DND-41 (cell line): ENCODE measurements around the gene SH3BGRL3.

Source experiments
- ATAC-seq: fragments of 200-7000 bp; cut with Tn5 transposase; 3 replicates; pipeline ENCODE4 v1.9.1; 2021; ENCODE audit warnings: low read depth; ENCODE audit not compliant: insufficient read depth
- DNase-seq: peaks from one replicate; pipeline ENCODE4 v3.0.0-alpha.2; 2020
- H2AFZ ChIP-seq: 2 replicates; pipeline ENCODE4 v1.6.0; 2012; ENCODE audit warnings: low read depth, low read length
- H3K27ac ChIP-seq: 2 replicates; pipeline ENCODE4 v1.5.1; 2012; ENCODE audit warnings: low read length, inconsistent platforms
- H3K27me3 ChIP-seq: fragments of 200-600 bp; sonication (generic); 2 replicates; pipeline ENCODE4 v1.6.0; 2012; ENCODE audit warnings: low read length, mild to moderate bottlenecking, inconsistent platforms; ENCODE audit not compliant: insufficient read depth, poor library complexity
- H3K36me3 ChIP-seq: 2 replicates; pipeline ENCODE4 v1.5.1; 2012; ENCODE audit warnings: low read length, inconsistent platforms; ENCODE audit not compliant: insufficient read depth
- H3K4me1 ChIP-seq: 2 replicates; pipeline ENCODE4 v1.5.1; 2012; ENCODE audit warnings: mild to moderate bottlenecking, low read length; ENCODE audit not compliant: insufficient read depth
- H3K4me2 ChIP-seq: 2 replicates; pipeline ENCODE4 v1.6.0; 2012; ENCODE audit warnings: mild to moderate bottlenecking, moderate library complexity, low read length, inconsistent platforms; ENCODE audit not compliant: insufficient read depth
- H3K4me3 ChIP-seq, 2 experiments: fragments of 200-600 bp in 1 of 2; shearing (Covaris generic) in 1 of 2; 2 replicates each; pipeline ENCODE4 v1.5.1; 2012 to 2016; ENCODE audit warnings: inconsistent platforms in 2 of 2, low read length in 2 of 2, mild to moderate bottlenecking in 2 of 2, low read depth in 1 of 2, moderate library complexity in 1 of 2
- H3K79me2 ChIP-seq: 2 replicates; pipeline ENCODE4 v1.6.0; 2012; ENCODE audit warnings: low read length, inconsistent platforms; ENCODE audit not compliant: insufficient read depth
- H3K9ac ChIP-seq: 2 replicates; pipeline ENCODE4 v1.6.0; 2012; ENCODE audit warnings: low read depth, mild to moderate bottlenecking, inconsistent platforms, low read length, moderate library complexity
- H3K9me3 ChIP-seq: 2 replicates; pipeline ENCODE4 v1.5.1; 2012; ENCODE audit warnings: low read length, moderate library complexity, mild to moderate bottlenecking, inconsistent platforms; ENCODE audit not compliant: insufficient read depth, severe bottlenecking
- H4K20me1 ChIP-seq: 2 replicates; pipeline ENCODE4 v1.6.0; 2012; ENCODE audit warnings: low read length; ENCODE audit not compliant: insufficient read depth
- EZH2 ChIP-seq: IDR thresholded peaks from 3 replicates; pipeline ENCODE4 v1.6.1; 2012; ENCODE audit warnings: borderline replicate concordance, low read depth, mild to moderate bottlenecking, moderate library complexity, low read length, inconsistent platforms; ENCODE audit not compliant: severe bottlenecking
- TF ChIP-seq, protein P1 (sequence below): IDR thresholded peaks from 2 replicates; pipeline ENCODE4 v1.5.1; 2012; ENCODE audit warnings: borderline replicate concordance, low read length, moderate library complexity, mild to moderate bottlenecking; ENCODE audit not compliant: poor library complexity, severe bottlenecking; ENCODE audit errors: extremely low read depth

SH3BGRL3 gene

DNA sequence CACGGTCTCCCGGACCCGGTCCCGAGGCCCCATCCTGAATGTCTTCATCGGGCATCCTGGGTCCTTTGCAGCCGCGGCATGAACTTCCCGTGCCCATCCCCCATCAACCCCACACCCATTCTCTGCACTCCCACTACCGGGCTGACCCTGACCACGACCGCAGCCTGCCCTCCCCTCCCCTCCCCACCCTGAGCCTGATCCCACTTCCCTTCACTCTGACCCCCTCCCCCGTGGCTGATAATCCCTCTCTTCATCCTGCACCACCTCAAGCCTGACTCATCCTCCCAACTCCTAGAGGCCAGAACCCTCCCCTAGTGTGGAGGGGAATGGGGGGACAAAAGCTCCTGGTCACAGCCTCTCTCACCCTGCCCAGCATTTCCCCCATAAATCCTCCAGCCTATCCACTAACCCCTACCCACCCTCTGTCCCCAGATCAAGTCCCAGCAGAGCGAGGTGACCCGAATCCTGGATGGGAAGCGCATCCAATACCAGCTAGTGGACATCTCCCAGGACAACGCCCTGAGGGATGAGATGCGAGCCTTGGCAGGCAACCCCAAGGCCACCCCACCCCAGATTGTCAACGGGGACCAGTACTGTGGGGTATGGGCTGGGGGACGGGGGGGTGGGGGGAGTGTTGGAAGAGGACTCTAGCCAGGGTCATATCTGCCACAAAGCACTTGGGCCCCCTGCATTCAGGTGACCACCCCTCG lies 602 bp downstream of the SH3BGRL3 start:
- Histone ChIP-seq H3K4me1 (peaks cover 60% of the 10 kb centered on the region), H3K36me3 (peaks cover 72% of the 10 kb centered on the region), H3K27ac (peak overlapping the region; percentile 72)

DNA sequence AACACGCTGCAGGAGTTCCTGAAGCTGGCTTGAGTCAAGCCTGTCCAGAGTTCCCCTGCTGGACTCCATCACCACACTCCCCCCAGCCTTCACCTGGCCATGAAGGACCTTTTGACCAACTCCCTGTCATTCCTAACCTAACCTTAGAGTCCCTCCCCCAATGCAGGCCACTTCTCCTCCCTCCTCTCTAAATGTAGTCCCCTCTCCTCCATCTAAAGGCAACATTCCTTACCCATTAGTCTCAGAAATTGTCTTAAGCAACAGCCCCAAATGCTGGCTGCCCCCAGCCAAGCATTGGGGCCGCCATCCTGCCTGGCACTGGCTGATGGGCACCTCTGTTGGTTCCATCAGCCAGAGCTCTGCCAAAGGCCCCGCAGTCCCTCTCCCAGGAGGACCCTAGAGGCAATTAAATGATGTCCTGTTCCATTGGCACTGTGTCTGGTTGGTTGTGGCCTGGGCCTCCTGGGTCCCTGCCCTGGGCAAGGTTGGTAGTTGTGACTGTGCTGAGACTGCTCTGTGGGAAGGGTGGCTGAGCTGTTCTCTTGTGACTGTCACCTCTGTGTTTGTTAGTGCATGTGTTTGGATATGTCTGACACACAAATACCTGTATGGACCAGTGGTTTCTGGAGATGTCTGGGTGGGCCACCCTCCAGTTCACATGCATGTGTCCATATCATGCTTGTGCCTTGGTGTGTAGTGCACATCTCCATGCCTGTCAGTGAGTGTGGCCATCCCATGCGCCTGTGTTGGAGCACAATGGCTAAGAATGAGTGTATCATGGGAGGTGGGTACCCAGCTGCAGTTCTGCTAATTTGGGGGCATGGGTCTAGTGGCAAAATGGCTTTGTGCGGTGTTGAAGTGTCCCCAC lies 1.4 kb downstream of the SH3BGRL3 start:
- Histone ChIP-seq H3K4me1 (peaks cover 69% of the 10 kb centered on the region), H3K4me3 (peak overlapping the region in 1 of 2 experiments; percentile 74; a peak in 2 of 4 replicates), H3K4me2 (peak overlapping the region; percentile 67), H3K36me3 (peaks cover 63% of the 10 kb centered on the region), H3K27me3 (no peaks in the 10 kb centered on the region), H2AFZ (no peak overlapping the region), H3K27ac (peak overlapping the region; percentile 72), H4K20me1 (peaks cover 18% of the 10 kb centered on the region; the same call in 1 of the 2 replicates), H3K9me3 (no peaks in the 10 kb centered on the region), H3K79me2 (peaks cover 29% of the 10 kb centered on the region), H3K9ac (peak overlapping the region; percentile 91)
- DNase-seq (no peak), ATAC-seq (no peak)
- TF ChIP-seq EZH2 = no peak
- TF ChIP-seq, protein P1, sequence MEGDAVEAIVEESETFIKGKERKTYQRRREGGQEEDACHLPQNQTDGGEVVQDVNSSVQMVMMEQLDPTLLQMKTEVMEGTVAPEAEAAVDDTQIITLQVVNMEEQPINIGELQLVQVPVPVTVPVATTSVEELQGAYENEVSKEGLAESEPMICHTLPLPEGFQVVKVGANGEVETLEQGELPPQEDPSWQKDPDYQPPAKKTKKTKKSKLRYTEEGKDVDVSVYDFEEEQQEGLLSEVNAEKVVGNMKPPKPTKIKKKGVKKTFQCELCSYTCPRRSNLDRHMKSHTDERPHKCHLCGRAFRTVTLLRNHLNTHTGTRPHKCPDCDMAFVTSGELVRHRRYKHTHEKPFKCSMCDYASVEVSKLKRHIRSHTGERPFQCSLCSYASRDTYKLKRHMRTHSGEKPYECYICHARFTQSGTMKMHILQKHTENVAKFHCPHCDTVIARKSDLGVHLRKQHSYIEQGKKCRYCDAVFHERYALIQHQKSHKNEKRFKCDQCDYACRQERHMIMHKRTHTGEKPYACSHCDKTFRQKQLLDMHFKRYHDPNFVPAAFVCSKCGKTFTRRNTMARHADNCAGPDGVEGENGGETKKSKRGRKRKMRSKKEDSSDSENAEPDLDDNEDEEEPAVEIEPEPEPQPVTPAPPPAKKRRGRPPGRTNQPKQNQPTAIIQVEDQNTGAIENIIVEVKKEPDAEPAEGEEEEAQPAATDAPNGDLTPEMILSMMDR = no peak

More for the DNA sequence above, 602 bp downstream of the SH3BGRL3 start:
- no peak for TF ChIP-seq EZH2
- TF ChIP-seq, protein P1 = no peak
- no peaks in the 10 kb centered on the region for H3K9me3 ChIP-seq
- H3K9ac ChIP-seq = peak overlapping the region; percentile 91
- ATAC-seq = peak; percentile 17
- peak; percentile 72 for DNase-seq
- peak overlapping the region; percentile 70 for H2AFZ ChIP-seq
- no peaks in the 10 kb centered on the region for H3K27me3 ChIP-seq
- peaks cover 22% of the 10 kb centered on the region; the same call in 1 of the 2 replicates for H4K20me1 ChIP-seq
- peak overlapping the region; percentile 34 to 74; a peak in 3 of 4 replicates for H3K4me3 ChIP-seq
- peak overlapping the region; percentile 67 for H3K4me2 ChIP-seq
- H3K79me2 ChIP-seq = peaks cover 32% of the 10 kb centered on the region

DNA sequence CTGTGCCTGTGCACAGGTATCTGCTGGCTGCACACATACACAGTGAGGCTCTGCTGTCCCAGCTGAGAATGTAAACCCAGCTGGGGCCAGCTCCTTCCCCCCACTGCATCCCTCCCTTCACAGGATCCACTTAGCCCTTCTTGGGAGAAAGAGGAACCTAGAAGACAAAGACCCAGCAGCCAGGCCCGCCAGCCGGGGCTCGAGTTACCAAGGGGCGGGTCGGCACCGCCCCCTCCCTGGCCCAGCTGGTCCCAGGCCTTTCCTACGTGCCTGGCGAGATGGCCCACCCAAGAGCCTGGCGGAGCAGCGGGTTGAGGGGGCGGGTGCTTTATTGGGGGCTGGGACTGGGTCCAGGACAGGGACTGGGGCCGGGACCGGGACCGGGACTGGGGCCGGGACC lies 2.1 kb downstream of the SH3BGRL3 start:
- H3K27ac ChIP-seq = peak overlapping the region; percentile 72; the same call in 1 of the 2 replicates
- H3K79me2 ChIP-seq = peaks cover 29% of the 10 kb centered on the region

More for the DNA sequence above, 2.1 kb downstream of the SH3BGRL3 start:
- DNase-seq (no peak), ATAC-seq (no peak)
- Histone ChIP-seq H3K9ac (no peak overlapping the region; the same call in 1 of the 2 replicates), H3K4me3 (0 out of 4 replicates have a peak overlapping the region, but pooled peaks of 1 of the 2 experiments have one; percentile 74), H3K36me3 (peaks cover 57% of the 10 kb centered on the region), H3K27me3 (no peaks in the 10 kb centered on the region), H4K20me1 (peaks cover 17% of the 10 kb centered on the region; the same call in 1 of the 2 replicates), H3K9me3 (no peaks in the 10 kb centered on the region), H3K4me1 (peaks cover 71% of the 10 kb centered on the region), H3K4me2 (peak overlapping the region; percentile 67), H2AFZ (no peak overlapping the region)
- TF ChIP-seq EZH2 = no peak
- TF ChIP-seq, protein P1 = no peak
